GM18951 (cell line): ENCODE data around the gene FRMD3.

Experiments used
- POLR2A ChIP-seq: IDR thresholded peaks from 4 replicates; pipeline ENCODE4 v1.6.1; 2011; ENCODE audit warnings: mild to moderate bottlenecking; ENCODE audit not compliant: insufficient read length, insufficient read depth; ENCODE audit errors: extremely low read depth
- in situ Hi-C: fragments of 300-500 bp; cut with MboI; formaldehyde crosslinking; loops from one replicate; pipeline ENCODE4 v1.12.0; 2022; ENCODE audit warnings: low sequenced_read_pairs, mixed read lengths, inconsistent platforms; ENCODE audit not compliant: unreplicated experiment

The FRMD3 gene

DNA sequence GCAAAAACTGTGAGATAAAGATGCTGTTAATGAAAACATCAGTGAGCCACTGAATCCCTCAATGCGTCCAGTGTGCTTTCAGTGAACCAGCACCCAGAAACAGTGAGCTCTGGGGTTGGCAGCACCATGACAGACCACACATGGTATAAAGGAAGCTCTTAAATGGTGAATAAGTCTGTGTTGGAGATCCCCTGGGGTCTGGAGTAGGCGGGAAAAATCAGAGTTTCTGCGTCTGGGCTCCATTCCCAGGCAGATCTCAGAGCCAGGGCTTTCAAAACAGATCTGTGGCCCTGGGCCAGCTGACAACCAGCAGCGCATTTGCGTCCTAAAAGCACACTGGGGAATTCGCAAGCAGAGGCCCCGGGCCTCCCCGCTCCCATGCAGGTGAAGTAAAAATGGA, 233.5 kb downstream of the FRMD3 start:
- in situ Hi-C loops: no loop called here
- no peak for TF ChIP-seq POLR2A

DNA sequence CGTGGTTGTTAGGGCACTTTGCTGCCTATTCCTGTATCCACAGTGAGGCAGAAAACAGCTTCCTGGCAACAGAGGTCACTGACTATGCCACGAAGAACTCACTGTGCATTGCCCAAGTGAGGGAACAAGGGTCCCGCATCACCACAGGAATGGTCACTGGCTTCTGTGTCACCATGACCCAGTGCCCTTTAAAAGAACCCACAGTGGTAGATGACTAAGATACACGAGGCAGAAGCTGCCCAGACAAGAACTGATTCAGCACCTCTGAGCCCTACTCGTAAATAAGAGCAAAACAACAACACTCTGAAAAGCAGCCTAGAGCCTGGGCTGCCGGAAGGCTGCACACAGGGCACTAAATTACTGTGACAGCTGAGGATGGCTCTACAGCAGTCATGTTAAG, 238.6 kb downstream of the FRMD3 start:
- in situ Hi-C loops: no loop called here
- TF ChIP-seq POLR2A: no peak

DNA sequence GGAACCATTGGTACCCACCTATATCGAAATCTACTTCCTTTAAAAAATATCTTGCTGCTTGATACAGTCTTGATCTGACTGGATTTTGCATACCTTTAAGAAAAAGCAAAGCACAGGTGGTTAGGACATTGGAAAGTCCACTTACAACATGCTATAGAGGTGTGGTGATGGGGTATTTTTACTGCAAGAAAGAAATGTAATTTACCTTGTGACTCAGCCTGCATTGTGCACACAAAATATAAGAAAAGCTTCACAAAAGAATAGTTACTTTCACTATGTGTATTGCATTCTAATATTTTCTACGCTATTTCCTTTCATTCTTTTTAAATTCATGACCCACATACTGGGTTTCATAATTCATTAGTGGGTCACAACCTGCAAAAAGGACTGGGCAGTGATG, 239.1 kb downstream of the FRMD3 start:
- no peak for TF ChIP-seq POLR2A
- in situ Hi-C loops: no loop called here

DNA sequence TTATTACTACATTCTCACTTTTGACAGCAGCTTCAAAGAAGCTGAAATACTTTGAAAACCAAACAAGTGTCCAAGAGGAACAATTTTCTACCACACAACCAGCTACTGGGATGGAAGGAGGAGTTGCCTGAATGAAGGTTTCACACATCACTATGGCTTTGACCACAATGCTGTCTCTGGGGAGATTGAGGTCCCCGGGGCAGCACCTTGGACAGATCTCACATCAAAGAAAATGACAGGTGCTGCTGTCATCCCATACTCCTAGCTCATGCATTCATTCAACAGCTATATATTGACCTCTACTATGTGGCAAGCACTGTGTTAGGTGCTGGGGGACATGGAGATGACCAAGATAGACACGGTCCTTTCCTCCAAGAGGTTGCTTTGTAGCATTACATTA, 242.1 kb downstream of the FRMD3 start:
- in situ Hi-C loops: no loop called here
- TF ChIP-seq POLR2A: no peak

DNA sequence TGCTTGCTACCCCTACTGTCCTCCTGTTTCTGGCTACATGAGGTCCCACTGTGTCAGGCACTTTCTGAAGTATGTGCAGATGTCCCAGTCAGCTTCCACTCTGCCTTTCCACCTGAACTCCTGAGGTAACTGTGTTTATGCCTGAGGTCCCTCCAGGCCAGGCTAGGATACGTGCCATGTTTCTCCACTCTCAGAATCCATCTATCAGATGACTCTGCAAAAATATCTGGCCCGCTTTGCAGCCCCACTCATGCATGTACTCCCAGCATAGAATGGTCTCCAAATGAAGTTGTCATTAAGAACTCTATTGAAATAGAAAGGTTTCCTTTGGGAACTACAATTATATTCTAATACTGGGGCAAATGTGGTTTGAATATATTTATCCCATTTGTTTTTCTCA, 243.4 kb downstream of the FRMD3 start:
- in situ Hi-C loops: no loop called here
- TF ChIP-seq POLR2A: no peak

DNA sequence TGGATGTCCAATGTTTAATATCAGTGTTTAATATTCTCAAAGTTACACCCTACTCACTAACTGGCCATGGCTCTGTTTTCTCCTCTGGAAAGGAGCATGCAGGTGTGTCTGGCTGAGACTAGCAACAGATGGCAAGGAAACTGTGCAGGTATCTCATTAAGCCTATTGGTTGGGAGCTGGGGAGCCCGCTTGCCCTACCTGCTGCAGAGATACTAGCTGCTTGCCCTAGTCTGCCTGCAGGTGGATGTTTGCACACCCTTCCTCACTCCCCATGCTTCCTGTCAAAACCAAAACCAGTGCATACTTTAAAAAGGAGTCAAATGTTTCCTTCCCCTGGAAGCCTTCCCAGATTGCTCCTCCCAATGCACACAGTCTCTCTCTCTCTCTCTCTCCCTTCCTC, 247.0 kb downstream of the FRMD3 start:
- in situ Hi-C loops: no loop called here

DNA sequence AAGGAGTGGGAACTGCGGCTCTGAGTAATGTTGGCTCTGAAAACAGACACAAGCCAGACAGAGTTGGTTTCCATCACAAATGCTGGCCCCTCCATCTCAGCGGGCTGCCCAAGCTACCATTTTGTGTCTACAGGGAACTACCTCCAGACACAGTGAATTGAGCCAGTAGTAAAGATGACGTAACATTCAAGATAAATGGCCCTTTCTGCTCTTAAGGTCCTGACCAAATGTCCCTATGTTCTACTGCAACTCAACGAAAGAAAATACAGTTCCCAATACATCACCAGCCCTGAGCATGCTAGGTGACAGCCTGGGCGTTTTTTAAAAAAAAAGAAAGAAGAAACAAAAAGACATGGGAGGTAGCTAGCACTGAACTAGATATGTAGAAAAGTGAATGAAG, 247.5 kb downstream of the FRMD3 start:
- TF ChIP-seq POLR2A: no peak
- in situ Hi-C loops: no loop called here

More for the DNA sequence above, 247.0 kb downstream of the FRMD3 start:
- TF ChIP-seq POLR2A: no peak

DNA sequence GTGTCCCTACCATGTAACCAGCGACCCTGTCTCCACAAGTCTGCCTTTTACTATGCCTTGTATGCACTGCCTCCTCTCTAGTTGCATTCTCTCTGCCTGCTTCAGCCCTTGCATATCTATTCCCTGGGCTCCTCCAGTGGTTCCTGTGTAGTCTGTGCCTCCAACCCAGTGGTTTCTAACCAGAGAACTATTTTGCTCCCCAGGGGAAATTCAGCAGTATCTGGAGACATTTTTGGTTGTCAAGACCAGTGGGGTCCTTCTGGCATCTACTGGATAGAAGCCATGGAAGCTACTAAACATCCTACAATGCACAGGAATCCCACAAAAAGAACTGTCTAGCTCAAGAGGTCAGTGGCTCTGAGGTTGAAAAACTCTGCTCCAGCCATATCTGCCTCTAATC, 251.2 kb downstream of the FRMD3 start:
- in situ Hi-C loops: no loop called here
- TF ChIP-seq POLR2A: no peak

DNA sequence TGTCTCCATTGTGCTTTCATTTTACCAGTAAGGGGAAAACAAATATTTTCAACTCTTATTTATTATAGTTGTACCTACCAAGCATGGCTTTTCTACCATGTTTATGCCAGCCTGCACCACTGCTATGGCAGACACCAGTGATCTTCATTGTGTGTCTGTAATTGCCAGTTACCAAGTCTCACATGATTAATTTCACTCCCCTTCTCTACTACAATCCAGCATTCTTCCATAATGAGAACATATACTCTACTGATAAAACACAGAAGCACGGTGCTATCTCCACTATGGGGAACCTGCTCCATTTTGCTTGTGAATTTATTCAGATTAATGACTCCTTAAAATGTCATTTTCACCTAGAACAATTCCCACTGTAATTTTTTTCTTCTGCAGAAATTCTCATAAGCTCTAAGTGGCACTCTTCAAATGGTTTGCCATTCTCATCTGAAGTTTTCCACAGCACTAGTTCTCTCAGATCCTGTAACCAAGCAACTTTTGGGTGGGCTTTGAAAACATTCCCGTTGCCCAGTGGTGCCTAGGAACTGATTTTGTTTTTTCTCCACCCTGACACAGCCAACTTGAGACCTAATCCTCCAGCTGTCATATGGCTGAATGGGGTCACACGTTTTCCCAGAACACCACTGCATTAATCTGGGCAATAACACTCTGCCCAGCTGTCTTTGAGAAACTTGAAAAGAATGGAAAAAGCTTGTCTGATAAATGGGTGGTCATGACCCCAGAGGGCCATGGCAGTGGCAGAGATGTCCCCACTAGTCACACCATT, 252.6 kb downstream of the FRMD3 start:
- in situ Hi-C loops: no loop called here
- no peak for TF ChIP-seq POLR2A

DNA sequence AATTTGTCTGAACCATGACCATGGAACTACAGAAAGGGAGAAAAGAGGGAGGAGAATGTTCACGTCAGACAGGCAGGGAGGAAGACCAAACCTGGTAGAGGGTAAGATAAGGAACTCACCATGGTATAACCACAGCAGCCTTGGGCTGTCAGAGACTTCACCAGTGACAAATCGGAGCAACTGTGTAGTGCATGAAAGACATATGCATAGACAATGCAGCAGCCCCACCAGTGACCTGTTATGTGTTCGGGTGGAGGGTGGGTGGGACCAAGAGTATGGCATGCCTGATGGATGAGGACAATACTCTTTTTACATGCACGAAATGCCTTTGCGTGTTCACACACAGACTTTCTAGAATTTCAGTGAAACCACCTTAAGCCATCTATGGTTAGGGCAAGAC, 253.5 kb downstream of the FRMD3 start:
- in situ Hi-C loops: no loop called here
- no peak for TF ChIP-seq POLR2A

DNA sequence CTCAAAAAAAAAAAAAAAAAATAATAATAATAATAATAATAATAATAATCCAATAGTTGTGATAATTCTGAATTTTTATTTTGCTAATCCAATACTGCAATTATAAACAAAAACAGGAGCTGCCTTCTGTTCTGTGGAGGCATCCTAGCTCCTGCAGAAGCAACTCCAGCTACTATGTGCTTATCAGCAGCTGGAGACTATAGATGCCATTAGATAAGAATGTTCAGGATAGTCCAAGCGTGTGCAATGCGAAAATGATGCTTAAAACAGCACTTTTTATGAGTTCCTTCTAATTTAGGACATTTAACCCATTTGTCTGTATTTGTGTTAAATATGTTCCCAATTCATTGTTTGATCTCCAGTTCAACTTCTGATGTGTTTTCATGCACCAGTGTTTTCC, 254.7 kb downstream of the FRMD3 start:
- no peak for TF ChIP-seq POLR2A
- in situ Hi-C loops: no loop called here

DNA sequence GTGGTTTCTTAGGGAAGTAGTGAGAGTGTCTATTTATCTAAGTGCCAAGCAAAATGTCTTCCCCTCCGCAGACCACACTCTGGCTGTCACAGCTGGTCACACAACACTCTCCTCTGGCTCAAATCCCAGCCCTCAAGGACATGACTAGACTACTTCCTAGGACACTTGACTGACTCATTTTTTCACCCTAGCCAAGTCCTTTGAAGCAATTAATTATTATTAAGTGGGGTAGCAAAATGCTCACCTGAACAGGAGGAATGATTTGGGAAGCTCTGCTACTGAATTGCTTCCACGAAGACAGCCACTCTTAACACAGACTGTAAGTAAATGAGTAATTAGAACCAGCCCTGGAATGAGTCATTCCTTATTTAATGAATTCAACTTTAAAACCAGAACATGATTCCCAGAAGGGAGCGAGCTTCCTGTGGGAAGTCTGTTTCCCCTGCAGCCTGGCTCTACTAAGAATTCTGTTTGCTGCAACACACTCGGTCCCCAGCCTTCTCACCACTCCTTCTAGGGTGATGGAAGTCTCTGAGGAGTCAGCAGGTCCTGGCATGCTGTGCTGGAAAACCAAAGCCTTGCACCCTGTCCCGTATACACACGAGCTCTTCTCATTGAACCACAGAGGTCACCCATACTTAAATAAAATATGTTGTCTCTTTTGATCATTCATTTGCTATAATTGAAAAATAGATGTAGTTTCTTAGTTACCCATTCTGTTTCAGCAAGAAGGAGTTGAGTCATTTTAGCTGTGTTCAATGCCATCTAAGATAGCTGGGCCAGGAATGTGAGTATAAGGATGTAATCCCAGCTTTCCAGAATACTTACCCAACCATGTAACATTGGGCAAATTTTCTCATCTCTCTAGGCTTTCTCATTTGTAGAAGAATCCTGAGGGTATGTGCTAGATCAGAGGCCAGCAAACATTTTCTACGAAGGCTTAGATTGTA, 256.6 kb downstream of the FRMD3 start:
- in situ Hi-C loops: no loop called here
- no peak for TF ChIP-seq POLR2A

DNA sequence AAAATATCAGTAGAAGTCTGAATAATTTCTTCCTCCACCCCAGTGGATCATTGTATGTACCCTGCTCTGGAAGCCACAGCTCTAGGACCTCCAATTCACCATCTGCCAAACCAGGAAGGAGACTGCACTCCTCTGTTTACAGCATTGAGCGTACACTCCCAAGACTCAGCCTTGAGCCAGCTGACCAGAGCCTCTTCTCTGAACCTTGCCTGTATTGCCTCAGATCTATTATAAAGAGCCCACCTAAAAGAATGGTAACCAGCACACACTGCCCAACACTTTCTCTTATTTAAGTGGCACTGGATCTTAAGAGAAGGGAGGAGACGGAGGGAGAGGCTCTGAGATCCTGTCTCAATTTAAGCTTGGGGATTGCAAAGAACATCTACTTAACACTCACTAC, 257.4 kb downstream of the FRMD3 start:
- in situ Hi-C loops: no loop called here
- TF ChIP-seq POLR2A: no peak

DNA sequence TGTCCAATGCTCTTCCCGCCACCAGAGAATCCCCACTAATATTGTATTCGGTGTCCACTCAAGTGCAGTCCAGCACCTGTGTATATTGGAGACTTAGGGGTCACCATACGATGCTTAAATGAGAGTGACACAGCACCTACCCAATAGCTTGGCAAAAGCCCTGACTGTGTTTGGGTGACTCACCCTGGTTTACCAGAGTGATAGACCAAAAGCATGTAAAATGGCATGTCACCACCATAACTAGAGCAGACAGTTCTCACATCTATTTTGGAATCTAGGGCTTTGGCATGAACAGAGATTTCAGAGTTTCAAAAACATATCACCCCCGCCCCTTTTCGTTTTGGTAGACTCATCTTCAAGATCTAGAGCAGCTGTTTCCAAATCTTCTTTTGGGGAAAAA, 257.9 kb downstream of the FRMD3 start:
- TF ChIP-seq POLR2A: no peak
- in situ Hi-C loops: no loop called here
